HepG2 (cell line): ENCODE data around the gene VCP. TPM values are rescaled to one million over a fixed set of nuclear protein-coding genes. Genes with fewer than 3 reads are reported as not detected.

Experiments used
- ARID4A ChIP-seq: sonication (generic); formaldehyde crosslinking; IDR thresholded peaks from 2 replicates; pipeline ENCODE4 v1.5.0; 2020; ENCODE audit warnings: mild to moderate bottlenecking, missing genetic modification reagents, borderline replicate concordance
- ARNT ChIP-seq: fragments of 450-650 bp; IDR thresholded peaks from 2 replicates; pipeline ENCODE4 v1.6.1; 2017
- CC2D1A ChIP-seq: sonication (generic); formaldehyde crosslinking; IDR thresholded peaks from 2 replicates; pipeline ENCODE4 v1.8.1; 2023; ENCODE audit warnings: mild to moderate bottlenecking, missing genetic modification reagents
- HDAC6 ChIP-seq: fragments of 200-600 bp; sonication (generic); IDR thresholded peaks from 2 replicates; pipeline ENCODE4 v1.7.0; 2017; ENCODE audit warnings: mild to moderate bottlenecking, antibody characterized with exemption, low read length, low read depth
- HIVEP1 ChIP-seq: sonication (generic); formaldehyde crosslinking; IDR thresholded peaks from 2 replicates; pipeline ENCODE4 v1.4.0; 2020; ENCODE audit warnings: mild to moderate bottlenecking, missing genetic modification reagents
- KDM6A ChIP-seq: IDR thresholded peaks from 2 replicates; pipeline ENCODE4 v1.6.1; 2016; ENCODE audit warnings: low read depth
- MAX ChIP-seq: IDR thresholded peaks from 2 replicates; pipeline ENCODE4 v1.6.1; 2012; ENCODE audit warnings: inconsistent platforms
- SMAD3 ChIP-seq: sonication (generic); formaldehyde crosslinking; IDR thresholded peaks from 2 replicates; pipeline ENCODE4 v1.4.0; 2020; ENCODE audit warnings: missing genetic modification reagents
- TCF12 ChIP-seq, 2 experiments: fragments of 450-650 bp in 1 of 2; sonication (generic) in 1 of 2; formaldehyde crosslinking in 1 of 2; IDR thresholded peaks; 2 replicates each; pipeline versions ENCODE4 v1.6.1 to v1.8.0; 2017 to 2022; ENCODE audit warnings: antibody characterized with exemption in 1 of 2, mild to moderate bottlenecking in 1 of 2, missing genetic modification reagents in 1 of 2, moderate library complexity in 1 of 2
- ZNF253 ChIP-seq: sonication (generic); formaldehyde crosslinking; IDR thresholded peaks from 2 replicates; pipeline ENCODE4 v1.8.0; 2022; ENCODE audit warnings: mild to moderate bottlenecking, missing genetic modification reagents, borderline replicate concordance
- ZNF280D ChIP-seq: sonication (generic); formaldehyde crosslinking; IDR thresholded peaks from 2 replicates; pipeline ENCODE4 v1.5.1; 2020; ENCODE audit warnings: mild to moderate bottlenecking, missing genetic modification reagents
- ZNF766 ChIP-seq: sonication (generic); formaldehyde crosslinking; IDR thresholded peaks from 2 replicates; pipeline ENCODE4 v1.5.0; 2020; ENCODE audit warnings: missing genetic modification reagents, borderline replicate concordance
- polyA plus RNA-seq, 8 experiments: library from polyadenylated mRNA; depleted of rRNA in 3 of 8; stranded (reverse) in 7 of 8; unstranded in 1 of 8; fragments of >200 nt; fragmentation: Illumina TruSeq in 4 of 8; extraction: Trizol in 4 of 8; gene quantifications; 2 replicates each; pipeline versions ENCODE4 v1.2.1 to v1.2.3, GENCODE V29; 2011 to 2016; ENCODE audit warnings: low read depth in 4 of 8, missing spikeins in 1 of 8, mixed read lengths in 1 of 8; ENCODE audit not compliant: insufficient read depth in 1 of 8
- total RNA-seq, 5 experiments: library from RNA; depleted of rRNA; stranded (reverse); fragments of >200 nt; fragmentation: Illumina TruSeq; extraction: Trizol; gene quantifications; 2 replicates each; pipeline ENCODE4 v1.2.3, GENCODE V29; 2016; ENCODE audit warnings: low read depth in 1 of 5
- TF ChIP-seq, protein P1 (sequence below): sonication (generic); formaldehyde crosslinking; IDR thresholded peaks from 2 replicates; pipeline ENCODE4 v1.5.0; 2020; ENCODE audit warnings: mild to moderate bottlenecking, missing genetic modification reagents, moderate library complexity
- TF ChIP-seq, protein P2 (sequence below): IDR thresholded peaks from 2 replicates; pipeline ENCODE4 v1.6.1; 2016; ENCODE audit warnings: low read depth, control low read depth
- TF ChIP-seq, protein P3 (sequence below): sonication (generic); formaldehyde crosslinking; IDR thresholded peaks from 2 replicates; pipeline ENCODE4 v1.5.0; 2020; ENCODE audit warnings: missing genetic modification reagents

VCP gene
- total and polyA plus RNA-seq, 2 of the 13 experiments (the other 11 are each of a cell fraction or from before 2014, with no cell fraction given): 143 to 391 TPM

- peak; percentile 13 for TF ChIP-seq MAX
- TF ChIP-seq, protein P1, sequence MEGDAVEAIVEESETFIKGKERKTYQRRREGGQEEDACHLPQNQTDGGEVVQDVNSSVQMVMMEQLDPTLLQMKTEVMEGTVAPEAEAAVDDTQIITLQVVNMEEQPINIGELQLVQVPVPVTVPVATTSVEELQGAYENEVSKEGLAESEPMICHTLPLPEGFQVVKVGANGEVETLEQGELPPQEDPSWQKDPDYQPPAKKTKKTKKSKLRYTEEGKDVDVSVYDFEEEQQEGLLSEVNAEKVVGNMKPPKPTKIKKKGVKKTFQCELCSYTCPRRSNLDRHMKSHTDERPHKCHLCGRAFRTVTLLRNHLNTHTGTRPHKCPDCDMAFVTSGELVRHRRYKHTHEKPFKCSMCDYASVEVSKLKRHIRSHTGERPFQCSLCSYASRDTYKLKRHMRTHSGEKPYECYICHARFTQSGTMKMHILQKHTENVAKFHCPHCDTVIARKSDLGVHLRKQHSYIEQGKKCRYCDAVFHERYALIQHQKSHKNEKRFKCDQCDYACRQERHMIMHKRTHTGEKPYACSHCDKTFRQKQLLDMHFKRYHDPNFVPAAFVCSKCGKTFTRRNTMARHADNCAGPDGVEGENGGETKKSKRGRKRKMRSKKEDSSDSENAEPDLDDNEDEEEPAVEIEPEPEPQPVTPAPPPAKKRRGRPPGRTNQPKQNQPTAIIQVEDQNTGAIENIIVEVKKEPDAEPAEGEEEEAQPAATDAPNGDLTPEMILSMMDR (CRISPR knock-in tag): no peak
- no peak; the same call in 1 of the 2 replicates for TF ChIP-seq HIVEP1 (CRISPR knock-in tag)
- no peak for TF ChIP-seq KDM6A
- TF ChIP-seq SMAD3 (CRISPR knock-in tag): no peak
- TF ChIP-seq, protein P2, sequence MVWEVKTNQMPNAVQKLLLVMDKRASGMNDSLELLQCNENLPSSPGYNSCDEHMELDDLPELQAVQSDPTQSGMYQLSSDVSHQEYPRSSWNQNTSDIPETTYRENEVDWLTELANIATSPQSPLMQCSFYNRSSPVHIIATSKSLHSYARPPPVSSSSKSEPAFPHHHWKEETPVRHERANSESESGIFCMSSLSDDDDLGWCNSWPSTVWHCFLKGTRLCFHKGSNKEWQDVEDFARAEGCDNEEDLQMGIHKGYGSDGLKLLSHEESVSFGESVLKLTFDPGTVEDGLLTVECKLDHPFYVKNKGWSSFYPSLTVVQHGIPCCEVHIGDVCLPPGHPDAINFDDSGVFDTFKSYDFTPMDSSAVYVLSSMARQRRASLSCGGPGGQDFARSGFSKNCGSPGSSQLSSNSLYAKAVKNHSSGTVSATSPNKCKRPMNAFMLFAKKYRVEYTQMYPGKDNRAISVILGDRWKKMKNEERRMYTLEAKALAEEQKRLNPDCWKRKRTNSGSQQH (CRISPR knock-in tag): no peak
- TF ChIP-seq, protein P3, sequence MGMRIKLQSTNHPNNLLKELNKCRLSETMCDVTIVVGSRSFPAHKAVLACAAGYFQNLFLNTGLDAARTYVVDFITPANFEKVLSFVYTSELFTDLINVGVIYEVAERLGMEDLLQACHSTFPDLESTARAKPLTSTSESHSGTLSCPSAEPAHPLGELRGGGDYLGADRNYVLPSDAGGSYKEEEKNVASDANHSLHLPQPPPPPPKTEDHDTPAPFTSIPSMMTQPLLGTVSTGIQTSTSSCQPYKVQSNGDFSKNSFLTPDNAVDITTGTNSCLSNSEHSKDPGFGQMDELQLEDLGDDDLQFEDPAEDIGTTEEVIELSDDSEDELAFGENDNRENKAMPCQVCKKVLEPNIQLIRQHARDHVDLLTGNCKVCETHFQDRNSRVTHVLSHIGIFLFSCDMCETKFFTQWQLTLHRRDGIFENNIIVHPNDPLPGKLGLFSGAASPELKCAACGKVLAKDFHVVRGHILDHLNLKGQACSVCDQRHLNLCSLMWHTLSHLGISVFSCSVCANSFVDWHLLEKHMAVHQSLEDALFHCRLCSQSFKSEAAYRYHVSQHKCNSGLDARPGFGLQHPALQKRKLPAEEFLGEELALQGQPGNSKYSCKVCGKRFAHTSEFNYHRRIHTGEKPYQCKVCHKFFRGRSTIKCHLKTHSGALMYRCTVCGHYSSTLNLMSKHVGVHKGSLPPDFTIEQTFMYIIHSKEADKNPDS (CRISPR knock-in tag): no peak
- TF ChIP-seq ARID4A (CRISPR knock-in tag): no peak; the same call in 1 of the 2 replicates
- TF ChIP-seq ZNF280D: 0 out of 2 replicates have a peak, but pooled peaks have one; percentile 71
- no peak for TF ChIP-seq ZNF253 (CRISPR knock-in tag)
- TF ChIP-seq HDAC6: no peak
- no peak for TF ChIP-seq CC2D1A (CRISPR knock-in tag)
- no peak for TF ChIP-seq TCF12 (IDR thresholded peaks at IDR 0.05)
- TF ChIP-seq TCF12 (CRISPR knock-in tag; IDR thresholded peaks at IDR 0.05): no peak
- TF ChIP-seq ZNF766 (CRISPR knock-in tag): peak; percentile 36; the same call in 1 of the 2 replicates
- TF ChIP-seq ARNT: no peak
Measured at GRCh38 chr9:35072461-35073278, at the start of gene VCP (continued).
